ENCODE data around the gene RNASET2. TPM values are rescaled to one million over a fixed set of nuclear protein-coding genes. Genes with fewer than 3 reads are reported as not detected.

Gene RNASET2
- total and polyA plus RNA-seq, 2 of the 13 experiments (the other 11 are each of a cell fraction or from before 2014, with no cell fraction given): 44.6 to 597 TPM

DNA sequence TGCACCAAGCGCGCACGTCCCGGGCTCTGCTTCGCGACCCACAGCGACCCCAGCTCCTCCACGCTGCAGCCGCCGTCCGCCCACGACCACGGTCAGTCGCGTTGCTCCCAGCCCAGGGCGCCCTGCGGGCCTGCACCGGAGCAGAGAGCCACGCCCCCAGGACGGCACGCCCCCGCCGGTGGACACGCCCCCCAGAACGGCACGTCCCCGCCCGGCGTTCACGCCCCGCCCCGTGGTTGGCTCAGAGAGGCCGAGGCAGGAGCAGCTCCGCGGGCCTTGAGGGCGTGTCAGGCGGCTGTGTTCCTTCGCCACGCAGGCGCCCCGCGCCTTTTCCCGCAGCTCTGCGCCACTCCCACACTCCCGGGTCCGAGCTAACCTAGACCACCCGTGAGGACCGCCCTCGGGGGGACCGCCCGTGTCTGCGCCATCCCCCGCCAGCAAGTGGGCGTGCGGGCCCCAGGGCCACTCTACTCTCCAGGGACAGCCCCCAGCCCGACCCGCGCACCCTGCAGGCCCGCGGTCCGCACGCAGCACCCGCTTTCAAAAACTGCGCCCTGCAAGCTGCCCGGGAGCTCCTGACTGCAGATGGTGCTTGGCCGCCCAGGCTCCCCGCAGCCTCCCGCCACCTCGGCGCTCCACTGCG, at the start of gene RNASET2 (continued):
- peak; percentile 39 for TF ChIP-seq ZNF777 (CRISPR knock-in tag; IDR thresholded peaks at IDR 0.05)
- TF ChIP-seq PHF21A (CRISPR knock-in tag; IDR thresholded peaks at IDR 0.05): peak; percentile 65; the same call in 1 of the 2 replicates
- TF ChIP-seq PAF1 (CRISPR knock-in tag; IDR thresholded peaks at IDR 0.05): no peak
- no peak for TF ChIP-seq ZNF562 (CRISPR knock-in tag; IDR thresholded peaks at IDR 0.05; ENCODE audit: borderline replicate concordance)
- TF ChIP-seq, protein P1, sequence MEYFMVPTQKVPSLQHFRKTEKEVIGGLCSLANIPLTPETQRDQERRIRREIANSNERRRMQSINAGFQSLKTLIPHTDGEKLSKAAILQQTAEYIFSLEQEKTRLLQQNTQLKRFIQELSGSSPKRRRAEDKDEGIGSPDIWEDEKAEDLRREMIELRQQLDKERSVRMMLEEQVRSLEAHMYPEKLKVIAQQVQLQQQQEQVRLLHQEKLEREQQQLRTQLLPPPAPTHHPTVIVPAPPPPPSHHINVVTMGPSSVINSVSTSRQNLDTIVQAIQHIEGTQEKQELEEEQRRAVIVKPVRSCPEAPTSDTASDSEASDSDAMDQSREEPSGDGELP (IDR thresholded peaks at IDR 0.05; ENCODE audit: borderline replicate concordance, low read depth): no peak; the same call in 1 of the 2 replicates
- TF ChIP-seq, protein P2, sequence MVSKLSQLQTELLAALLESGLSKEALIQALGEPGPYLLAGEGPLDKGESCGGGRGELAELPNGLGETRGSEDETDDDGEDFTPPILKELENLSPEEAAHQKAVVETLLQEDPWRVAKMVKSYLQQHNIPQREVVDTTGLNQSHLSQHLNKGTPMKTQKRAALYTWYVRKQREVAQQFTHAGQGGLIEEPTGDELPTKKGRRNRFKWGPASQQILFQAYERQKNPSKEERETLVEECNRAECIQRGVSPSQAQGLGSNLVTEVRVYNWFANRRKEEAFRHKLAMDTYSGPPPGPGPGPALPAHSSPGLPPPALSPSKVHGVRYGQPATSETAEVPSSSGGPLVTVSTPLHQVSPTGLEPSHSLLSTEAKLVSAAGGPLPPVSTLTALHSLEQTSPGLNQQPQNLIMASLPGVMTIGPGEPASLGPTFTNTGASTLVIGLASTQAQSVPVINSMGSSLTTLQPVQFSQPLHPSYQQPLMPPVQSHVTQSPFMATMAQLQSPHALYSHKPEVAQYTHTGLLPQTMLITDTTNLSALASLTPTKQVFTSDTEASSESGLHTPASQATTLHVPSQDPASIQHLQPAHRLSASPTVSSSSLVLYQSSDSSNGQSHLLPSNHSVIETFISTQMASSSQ (IDR thresholded peaks at IDR 0.05; ENCODE audit: low read depth): no peak
- TF ChIP-seq, protein P2 (CRISPR knock-in tag; IDR thresholded peaks at IDR 0.05; ENCODE audit: borderline replicate concordance): peak; percentile 69
- TF ChIP-seq HOXD1 (CRISPR knock-in tag; IDR thresholded peaks at IDR 0.05): peak; percentile 10
- TF ChIP-seq ZNF644 (CRISPR knock-in tag; IDR thresholded peaks at IDR 0.05; ENCODE audit: low read depth): no peak; the same call in 1 of the 2 replicates
- TF ChIP-seq ATAD3A (CRISPR knock-in tag; IDR thresholded peaks at IDR 0.05): no peak
- TF ChIP-seq ZBTB7A (CRISPR knock-in tag; IDR thresholded peaks at IDR 0.05): peak; percentile 79; the same call in 1 of the 2 replicates
- TF ChIP-seq NONO (IDR thresholded peaks at IDR 0.05): no peak
- peak; percentile 95 for TF ChIP-seq NONO (CRISPR knock-in tag; conservative IDR thresholded peaks at IDR 0.05)
- peak; percentile 81 for TF ChIP-seq ZNF589 (CRISPR knock-in tag; conservative IDR thresholded peaks at IDR 0.05)
- no peak for TF ChIP-seq ATF7 (IDR thresholded peaks at IDR 0.05)
- TF ChIP-seq ATF7 (CRISPR knock-in tag; IDR thresholded peaks at IDR 0.05): no peak
- peak; percentile 54; the same call in 1 of the 2 replicates for TF ChIP-seq NFYB (CRISPR knock-in tag; IDR thresholded peaks at IDR 0.05)
- TF ChIP-seq SIX4 (CRISPR knock-in tag; IDR thresholded peaks at IDR 0.05): no peak
- no peak for TF ChIP-seq ZNF225 (CRISPR knock-in tag; IDR thresholded peaks at IDR 0.05)
- peak; percentile 93 for TF ChIP-seq ZNF709 (CRISPR knock-in tag; IDR thresholded peaks at IDR 0.05)
- TF ChIP-seq ATRX (CRISPR knock-in tag; IDR thresholded peaks at IDR 0.05; ENCODE audit: borderline replicate concordance): no peak
- TF ChIP-seq GLI4 (CRISPR knock-in tag; IDR thresholded peaks at IDR 0.05; ENCODE audit: borderline replicate concordance): peak; percentile 68; the same call in 1 of the 2 replicates
- TF ChIP-seq SP140L (CRISPR knock-in tag; IDR thresholded peaks at IDR 0.05; ENCODE audit: borderline replicate concordance): no peak
- no peak for TF ChIP-seq MAF1 (CRISPR knock-in tag; IDR thresholded peaks at IDR 0.05; ENCODE audit: borderline replicate concordance)
- 0 out of 2 replicates have a peak, but pooled peaks have one; percentile 55 for TF ChIP-seq ZNF432 (CRISPR knock-in tag; IDR thresholded peaks at IDR 0.05; ENCODE audit: borderline replicate concordance)
- TF ChIP-seq MATR3 (CRISPR knock-in tag; IDR thresholded peaks at IDR 0.05): no peak
- no peak for TF ChIP-seq MBNL3 (CRISPR knock-in tag; conservative IDR thresholded peaks at IDR 0.05)
- TF ChIP-seq, protein P3, sequence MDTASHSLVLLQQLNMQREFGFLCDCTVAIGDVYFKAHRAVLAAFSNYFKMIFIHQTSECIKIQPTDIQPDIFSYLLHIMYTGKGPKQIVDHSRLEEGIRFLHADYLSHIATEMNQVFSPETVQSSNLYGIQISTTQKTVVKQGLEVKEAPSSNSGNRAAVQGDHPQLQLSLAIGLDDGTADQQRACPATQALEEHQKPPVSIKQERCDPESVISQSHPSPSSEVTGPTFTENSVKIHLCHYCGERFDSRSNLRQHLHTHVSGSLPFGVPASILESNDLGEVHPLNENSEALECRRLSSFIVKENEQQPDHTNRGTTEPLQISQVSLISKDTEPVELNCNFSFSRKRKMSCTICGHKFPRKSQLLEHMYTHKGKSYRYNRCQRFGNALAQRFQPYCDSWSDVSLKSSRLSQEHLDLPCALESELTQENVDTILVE (CRISPR knock-in tag; IDR thresholded peaks at IDR 0.05): no peak; the same call in 1 of the 2 replicates

Measured in HepG2 (cell line).